WTC11 (cell line): ENCODE results near the gene DNASE1L3. TPM values are rescaled to one million over a fixed set of nuclear protein-coding genes. Genes with fewer than 3 reads are reported as not detected.

Experiments
- ATAC-seq: fragments of 200-7000 bp; cut with Tn5 transposase; 2 replicates; pipeline ENCODE4 v1.10.0; 2021; ENCODE audit warnings: mild to moderate bottlenecking, moderate library complexity
- CTCF ChIA-PET: fragments of 300-600 bp; sonication (Branson Sonifier 250); formaldehyde crosslinking; loops from one replicate; lab custom pipeline; 2021; ENCODE audit warnings: antibody characterized with exemption; lab: Charles Lee
- POLR2A ChIA-PET: fragments of 350-600 bp; sonication (Branson Sonifier 250); formaldehyde crosslinking; loops from one replicate; lab custom pipeline; 2021; ENCODE audit warnings: antibody characterized with exemption; lab: Charles Lee
- DNase-seq: peaks from one replicate; pipeline ENCODE4 v3.0.0; 2021; ENCODE audit warnings: low spot score
- H3K27ac Mint-ChIP-seq: 2 replicates; pipeline ENCODE4 v1.8.0; 2021; ENCODE audit warnings: mixed read lengths
- H3K27me3 Mint-ChIP-seq: 2 replicates; pipeline ENCODE4 v1.8.0; 2021; ENCODE audit warnings: low read depth, mild to moderate bottlenecking, moderate library complexity, mixed read lengths
- H3K36me3 Mint-ChIP-seq: 2 replicates; pipeline ENCODE4 v1.8.0; 2021; ENCODE audit warnings: mixed read lengths
- H3K4me1 Mint-ChIP-seq: 2 replicates; pipeline ENCODE4 v1.8.0; 2022; ENCODE audit warnings: mixed read lengths
- H3K4me3 Mint-ChIP-seq: 2 replicates; pipeline ENCODE4 v1.8.0; 2021; ENCODE audit warnings: mild to moderate bottlenecking, moderate library complexity, mixed read lengths
- H3K9me3 Mint-ChIP-seq: 2 replicates; pipeline ENCODE4 v1.8.0; 2021; ENCODE audit warnings: mixed read lengths
- AR ChIP-seq: fragments of 250-450 bp; sonication (Bioruptor Pico); IDR thresholded peaks from 2 replicates; pipeline ENCODE4 v1.9.0; 2021; ENCODE audit warnings: mild to moderate bottlenecking
- ATF3 ChIP-seq: sonication (generic); formaldehyde crosslinking; conservative IDR thresholded peaks from 2 replicates; pipeline ENCODE4 v1.8.1; 2022; ENCODE audit warnings: mild to moderate bottlenecking, missing genetic modification reagents
- CDX4 ChIP-seq: fragments of 250-450 bp; sonication (Bioruptor Pico); IDR thresholded peaks from 2 replicates; pipeline ENCODE4 v1.9.0; 2021; ENCODE audit warnings: moderate library complexity, mild to moderate bottlenecking, inconsistent platforms, borderline replicate concordance
- CREB1 ChIP-seq: sonication (generic); formaldehyde crosslinking; IDR thresholded peaks from 2 replicates; pipeline ENCODE4 v1.8.0; 2023; ENCODE audit warnings: mild to moderate bottlenecking, missing genetic modification reagents
- CTCF ChIP-seq: fragments of 200-600 bp; IDR thresholded peaks from 2 replicates; pipeline ENCODE4 v1.8.0; 2022; ENCODE audit warnings: antibody characterized with exemption
- E2F4 ChIP-seq: sonication (generic); formaldehyde crosslinking; IDR thresholded peaks from 2 replicates; pipeline ENCODE4 v1.8.1; 2022; ENCODE audit warnings: low read depth, mild to moderate bottlenecking, moderate library complexity, missing genetic modification reagents, borderline replicate concordance
- HMGXB4 ChIP-seq: sonication (generic); formaldehyde crosslinking; IDR thresholded peaks from 2 replicates; pipeline ENCODE4 v1.8.1; 2023; ENCODE audit warnings: mild to moderate bottlenecking, moderate library complexity, missing genetic modification reagents
- MAX ChIP-seq: sonication (generic); formaldehyde crosslinking; IDR thresholded peaks from 2 replicates; pipeline ENCODE4 v1.8.0; 2022; ENCODE audit warnings: mild to moderate bottlenecking, missing genetic modification reagents
- NFE2L1 ChIP-seq: sonication (generic); formaldehyde crosslinking; IDR thresholded peaks from 2 replicates; pipeline ENCODE4 v1.8.1; 2023; ENCODE audit warnings: missing genetic modification reagents
- NR1H2 ChIP-seq: sonication (generic); formaldehyde crosslinking; IDR thresholded peaks from 2 replicates; pipeline ENCODE4 v1.9.0; 2021; ENCODE audit warnings: mild to moderate bottlenecking, moderate library complexity, missing genetic modification reagents
- SOX15 ChIP-seq: fragments of 250-450 bp; sonication (Bioruptor Pico); IDR thresholded peaks from 2 replicates; pipeline ENCODE4 v1.9.0; 2021; ENCODE audit warnings: mild to moderate bottlenecking
- TEAD4 ChIP-seq: sonication (generic); formaldehyde crosslinking; IDR thresholded peaks from 2 replicates; pipeline ENCODE4 v1.8.0; 2022; ENCODE audit warnings: mild to moderate bottlenecking, missing genetic modification reagents
- ZBTB43 ChIP-seq: sonication (generic); formaldehyde crosslinking; IDR thresholded peaks from 2 replicates; pipeline ENCODE4 v1.8.1; 2023; ENCODE audit warnings: mild to moderate bottlenecking, missing genetic modification reagents
- ZNF138 ChIP-seq: sonication (generic); formaldehyde crosslinking; conservative IDR thresholded peaks from 2 replicates; pipeline ENCODE4 v1.8.1; 2022; ENCODE audit warnings: mild to moderate bottlenecking, moderate library complexity, missing genetic modification reagents
- ZNF281 ChIP-seq: sonication (generic); formaldehyde crosslinking; IDR thresholded peaks from 2 replicates; pipeline ENCODE4 v1.8.0; 2023; ENCODE audit warnings: mild to moderate bottlenecking, missing genetic modification reagents
- ZNF396 ChIP-seq: fragments of 250-450 bp; sonication (Bioruptor Pico); IDR thresholded peaks from 2 replicates; pipeline ENCODE4 v1.8.0; 2021; ENCODE audit warnings: mild to moderate bottlenecking, moderate library complexity, borderline replicate concordance
- ZNF425 ChIP-seq: fragments of 250-450 bp; sonication (Bioruptor Pico); conservative IDR thresholded peaks from 2 replicates; pipeline ENCODE4 v1.9.0; 2021; ENCODE audit warnings: mild to moderate bottlenecking
- ZNF671 ChIP-seq: fragments of 250-450 bp; sonication (Bioruptor Pico); IDR thresholded peaks from 2 replicates; pipeline ENCODE4 v1.8.0; 2021; ENCODE audit warnings: mild to moderate bottlenecking
- total RNA-seq: library from RNA; stranded (reverse); gene quantifications from 3 replicates; pipeline ENCODE4 v1.2.3, GENCODE V29; 2021

The DNASE1L3 gene
- total RNA-seq, 1 experiment from 2014 or later, result not detected

GRCh38 chr3:58176827-58177489 is 33.8 kb downstream of the DNASE1L3 start:
- TF ChIP-seq SOX15 (CRISPR knock-in tag) (no peak), NR1H2 (CRISPR knock-in tag) (no peak), ZNF281 (CRISPR knock-in tag) (no peak), ZNF138 (no peak), ZNF396 (CRISPR knock-in tag) (no peak), MAX (no peak), E2F4 (CRISPR knock-in tag) (no peak), CREB1 (CRISPR knock-in tag) (no peak), ATF3 (CRISPR knock-in tag) (no peak), CDX4 (no peak), CTCF (no peak), ZNF671 (CRISPR knock-in tag) (no peak)
- no peak for ATAC-seq
- H3K4me1 Mint-ChIP-seq, result peaks cover 43% of the 10 kb centered on the region
- H3K27me3 Mint-ChIP-seq, result peaks cover 15% of the 10 kb centered on the region
- no peak overlapping the region for H3K27ac Mint-ChIP-seq
- ChIA-PET CTCF (interaction anchor here (0.5 to 6.2 kb wide), 68 partner anchors 9 to 1882 kb away, joined by 3 to 88 read pairs (median 4); partner anchors contain the start of genes DNASE1L3, FLNB, HTD2 and RPP14), POLR2A (interaction anchor here (1.5 kb wide), 1 partner anchor 129 kb away, joined by 10 read pairs; the partner anchor contains the start of genes HTD2 and RPP14)
- H3K9me3 Mint-ChIP-seq, result no peaks in the 10 kb centered on the region
- peak overlapping the region; percentile 85 for H3K4me3 Mint-ChIP-seq
- DNase-seq, result no peak
- no peaks in the 10 kb centered on the region for H3K36me3 Mint-ChIP-seq

GRCh38 chr3:58176185-58176530 is 34.6 kb downstream of the DNASE1L3 start:
- Mint-ChIP-seq H3K27me3 (peaks cover 11% of the 10 kb centered on the region), H3K27ac (no peak overlapping the region), H3K4me3 (no peak overlapping the region), H3K4me1 (peaks cover 43% of the 10 kb centered on the region), H3K9me3 (no peaks in the 10 kb centered on the region), H3K36me3 (peaks cover 6% of the 10 kb centered on the region; the same call in 1 of the 2 replicates)
- POLR2A ChIA-PET, result no interaction called here
- DNase-seq (no peak), ATAC-seq (no peak)
- CTCF ChIA-PET, result interaction anchor here (2.5 to 6.2 kb wide), 5 partner anchors 10 to 168 kb away, joined by 7 to 88 read pairs (median 57); partner anchors contain the start of genes FLNB, HTD2 and RPP14
- TF ChIP-seq NFE2L1 (CRISPR knock-in tag) (no peak), CREB1 (CRISPR knock-in tag) (no peak), ZNF425 (no peak), AR (CRISPR knock-in tag) (no peak), ZBTB43 (CRISPR knock-in tag) (no peak), HMGXB4 (CRISPR knock-in tag) (no peak), SOX15 (CRISPR knock-in tag) (no peak), TEAD4 (CRISPR knock-in tag) (no peak)
